IPS-NIHi11 (cell line): ENCODE results near the gene SIRPA.

Experiments used
- DNase-seq: peaks from one replicate; pipeline ENCODE4 v3.0.0; 2012; ENCODE audit warnings: mixed read lengths, low spot score

The SIRPA gene

DNA sequence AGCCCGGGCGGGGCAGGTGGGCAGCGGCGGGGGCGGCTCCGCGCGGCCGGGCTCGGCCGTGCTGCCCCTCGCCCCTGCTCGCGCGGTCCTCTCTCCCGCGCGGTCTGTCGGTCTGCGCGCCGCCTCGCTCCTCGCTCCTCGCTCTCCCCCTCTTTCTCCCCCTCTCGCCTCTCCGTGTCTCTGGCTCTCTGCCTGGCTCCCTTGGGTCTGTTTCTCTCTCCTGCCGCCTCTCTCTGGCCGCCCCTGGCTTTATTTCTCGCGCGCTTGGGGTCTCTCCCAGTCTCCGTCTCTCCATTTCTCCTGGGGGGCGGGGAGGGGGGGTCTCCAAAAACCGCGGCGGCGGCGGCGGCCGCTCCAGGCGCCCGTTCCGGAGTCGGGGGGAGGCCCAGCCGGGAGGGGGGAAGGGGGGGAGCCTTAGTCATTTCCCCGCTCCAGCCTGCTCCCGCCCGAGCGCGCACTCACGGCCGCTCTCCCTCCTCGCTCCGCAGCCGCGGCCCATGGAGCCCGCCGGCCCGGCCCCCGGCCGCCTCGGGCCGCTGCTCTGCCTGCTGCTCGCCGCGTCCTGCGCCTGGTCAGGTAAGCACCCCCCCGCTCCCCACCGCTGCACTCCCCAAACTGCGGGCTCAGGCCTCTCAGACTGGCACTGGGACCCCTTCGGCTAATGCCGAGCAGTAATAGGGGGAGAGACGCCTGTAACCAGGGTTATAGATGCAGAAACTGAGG is at the start of gene SIRPA:
Gene SIRPA, plus strand, starts transcription at position 457 of the 723 bp plus-strand sequence. Its CDS starts 41 bp downstream, at position 498.
- peak; percentile 76 for DNase-seq

DNA sequence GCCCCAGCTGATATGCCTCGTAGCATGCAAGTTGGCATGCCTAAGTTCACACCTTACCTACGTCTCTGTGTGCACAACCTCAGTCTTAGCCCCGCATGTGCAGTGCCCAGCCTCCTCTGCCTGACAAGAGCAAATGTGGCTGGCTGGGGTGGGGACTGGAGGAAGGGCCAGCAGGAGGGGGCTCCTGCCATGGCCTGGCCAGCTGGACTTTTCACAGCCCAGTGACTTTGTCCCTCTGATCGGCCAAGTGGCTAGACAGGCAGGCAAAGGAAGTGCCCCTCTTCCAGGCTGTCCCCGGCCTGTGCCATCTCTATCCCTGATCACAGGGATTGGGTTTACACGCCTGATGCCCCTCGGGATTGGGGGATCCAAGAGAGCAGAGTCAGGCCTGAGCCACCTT is 49.5 kb upstream of the SIRPA start:
- no peak for DNase-seq

DNA sequence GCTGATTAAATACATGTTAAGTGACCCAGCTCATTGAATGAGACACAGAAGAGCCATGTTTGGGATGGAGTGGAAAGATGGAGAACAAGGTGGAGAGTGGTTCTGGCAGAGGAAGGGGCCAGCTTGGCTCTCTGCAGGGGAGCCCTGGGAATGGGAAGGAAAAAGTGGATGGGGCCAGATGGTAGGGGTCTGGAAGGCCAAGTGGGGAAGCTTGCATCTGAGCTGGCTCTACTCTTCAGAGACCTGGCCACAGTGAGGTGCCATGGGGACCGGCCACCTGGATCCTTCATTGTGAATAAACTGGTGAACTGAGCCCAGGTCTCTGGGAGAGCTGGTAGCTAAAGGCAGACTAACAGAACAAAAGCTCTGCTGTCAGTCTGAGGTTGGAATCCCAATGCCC is 48.9 kb upstream of the SIRPA start:
- no peak for DNase-seq

- DNase-seq = no peak
These were observed 48.3 kb upstream of the SIRPA start for GRCh38 chr20:1846876-1847275.

- no peak for DNase-seq
These were observed 47.4 kb upstream of the SIRPA start for GRCh38 chr20:1847780-1848179.

GRCh38 chr20:1848373-1848772 is 46.8 kb upstream of the SIRPA start:
- DNase-seq = no peak

DNA sequence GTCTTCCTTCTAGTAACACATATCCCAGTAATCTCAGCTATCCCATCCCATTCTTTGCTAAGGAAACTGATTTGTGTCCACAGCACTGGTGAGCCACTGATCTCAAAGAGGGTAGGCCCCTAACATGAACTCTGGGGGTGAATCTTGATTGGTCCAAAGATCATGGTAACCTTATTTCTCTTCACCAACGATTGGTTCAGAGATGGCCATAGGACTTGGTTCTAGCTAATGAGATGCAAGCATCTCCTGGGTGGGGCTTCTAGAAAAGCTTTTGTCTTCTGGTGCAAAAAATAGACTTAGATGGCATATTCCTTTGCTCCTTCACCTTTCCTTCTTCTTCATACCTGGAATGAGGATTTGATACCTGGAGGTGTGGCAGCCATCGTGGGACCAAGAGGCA is 43.8 kb upstream of the SIRPA start:
- DNase-seq = no peak

DNA sequence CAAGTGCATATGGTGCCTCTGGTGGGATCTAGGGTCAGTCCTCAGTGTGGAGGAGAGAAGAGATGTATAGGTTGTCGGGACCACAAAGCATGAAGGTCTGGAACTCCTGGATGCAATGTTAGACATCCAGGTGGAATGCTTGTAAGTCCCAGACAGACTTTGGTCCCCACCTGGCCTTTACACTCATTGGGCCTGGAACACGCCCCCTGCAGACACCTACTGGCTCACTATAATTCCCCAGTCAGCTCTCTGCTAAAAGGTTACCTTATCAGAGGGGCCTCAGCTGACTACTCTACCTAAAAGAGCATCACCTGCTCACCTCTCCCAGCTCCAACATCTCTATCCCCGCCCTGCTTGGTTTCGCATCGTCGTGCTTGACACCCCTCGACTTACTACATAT is 41.7 kb upstream of the SIRPA start:
- DNase-seq = no peak

DNA sequence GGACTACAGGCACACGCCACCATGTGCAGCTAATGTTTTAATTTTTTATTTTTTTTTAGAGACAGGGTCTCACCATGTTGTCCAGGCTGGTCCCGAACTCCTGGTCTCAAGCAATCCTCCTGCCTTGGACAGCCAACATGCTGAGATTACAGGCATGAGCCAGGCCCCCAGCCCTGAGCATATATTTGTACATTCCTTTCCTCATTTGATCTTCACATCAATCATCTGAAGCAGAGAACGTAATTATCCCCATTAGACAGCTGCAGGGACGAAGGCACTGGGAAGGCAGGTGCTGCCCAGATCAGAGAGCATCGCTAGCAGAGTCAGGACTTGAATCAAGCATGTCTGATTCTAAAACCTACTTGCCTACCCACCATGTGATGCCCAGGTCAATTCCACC is 41.0 kb upstream of the SIRPA start:
- no peak for DNase-seq

DNA sequence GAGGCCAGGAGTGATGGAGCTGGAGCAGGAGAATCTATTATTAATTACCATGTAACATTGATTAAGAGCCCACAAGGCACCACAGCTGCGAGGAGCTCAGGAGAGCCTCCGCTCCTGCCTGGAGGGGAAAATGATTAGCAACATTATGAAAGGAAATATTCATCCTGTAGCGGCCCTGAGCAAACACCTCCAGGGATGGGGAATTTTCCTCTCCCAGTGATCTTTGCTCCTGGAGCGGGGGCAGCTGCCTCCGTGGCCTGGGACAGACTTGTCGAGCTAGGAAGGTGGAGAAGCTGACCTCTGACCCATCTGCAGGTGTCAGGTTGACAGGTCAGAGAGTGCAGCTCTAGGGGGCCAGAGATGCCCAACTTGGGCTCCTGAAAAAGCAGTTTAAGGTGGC is 40.1 kb upstream of the SIRPA start:
- no peak for DNase-seq

DNA sequence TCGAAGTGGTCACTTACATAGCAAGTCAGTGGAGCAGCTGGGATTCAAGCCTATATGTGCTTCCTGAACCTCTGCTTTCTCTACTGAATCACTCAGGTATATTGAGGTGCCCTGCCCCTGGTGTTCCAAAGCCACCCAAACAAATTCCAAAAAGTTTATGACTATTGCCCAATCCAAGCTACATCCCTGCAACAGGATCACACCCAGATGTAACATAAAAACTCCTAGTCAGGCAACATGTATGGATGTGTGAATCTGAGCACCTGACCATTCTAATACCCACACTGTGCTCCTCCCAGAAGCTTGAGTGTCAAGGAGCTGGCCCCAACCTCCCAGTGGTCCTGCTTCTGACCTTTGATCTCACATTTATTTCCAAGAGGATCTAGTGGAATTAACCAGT is 39.5 kb upstream of the SIRPA start:
- DNase-seq = no peak

- no peak for DNase-seq
These were observed 38.8 kb upstream of the SIRPA start for GRCh38 chr20:1856424-1856823.

DNA sequence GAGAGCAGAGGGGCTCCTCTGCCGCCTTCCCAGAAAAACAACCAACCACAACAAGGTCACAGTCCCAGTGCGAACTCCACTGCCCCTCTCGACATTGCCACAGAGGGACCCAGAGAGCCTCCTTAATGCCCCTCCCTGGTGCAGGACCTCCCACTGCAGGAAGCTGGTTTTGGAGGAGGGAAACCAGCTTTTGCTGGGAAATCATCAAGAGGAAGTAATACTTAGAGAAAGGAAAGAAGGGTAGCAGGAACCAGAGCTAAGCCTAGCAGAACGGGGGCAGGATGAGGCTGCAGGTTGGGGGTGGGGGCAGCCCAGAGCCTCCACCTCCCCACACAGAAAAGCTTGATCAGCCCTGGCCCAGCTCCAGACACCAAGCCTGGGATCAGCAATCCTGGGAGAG is 37.7 kb upstream of the SIRPA start:
- DNase-seq = peak; percentile 43

DNA sequence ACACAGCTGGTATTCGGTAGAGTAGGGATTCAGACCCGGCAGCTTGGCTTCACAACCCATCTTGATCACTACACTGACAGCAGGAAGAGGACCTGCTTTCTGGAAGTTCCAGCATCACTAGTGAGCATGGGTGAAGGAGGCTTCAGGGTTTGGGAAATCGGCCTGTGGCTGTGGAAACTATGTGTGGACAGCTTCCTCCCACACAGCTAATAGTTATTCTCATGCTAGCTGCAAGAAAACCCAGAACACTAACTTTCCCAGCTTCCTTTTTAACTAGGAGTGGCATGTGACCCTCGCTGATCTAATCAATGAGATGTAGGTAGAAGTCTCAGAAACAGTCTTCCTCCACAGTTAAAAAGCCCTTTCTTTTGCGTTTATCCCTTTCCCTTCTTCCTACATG is 36.3 kb upstream of the SIRPA start:
- DNase-seq = no peak

DNA sequence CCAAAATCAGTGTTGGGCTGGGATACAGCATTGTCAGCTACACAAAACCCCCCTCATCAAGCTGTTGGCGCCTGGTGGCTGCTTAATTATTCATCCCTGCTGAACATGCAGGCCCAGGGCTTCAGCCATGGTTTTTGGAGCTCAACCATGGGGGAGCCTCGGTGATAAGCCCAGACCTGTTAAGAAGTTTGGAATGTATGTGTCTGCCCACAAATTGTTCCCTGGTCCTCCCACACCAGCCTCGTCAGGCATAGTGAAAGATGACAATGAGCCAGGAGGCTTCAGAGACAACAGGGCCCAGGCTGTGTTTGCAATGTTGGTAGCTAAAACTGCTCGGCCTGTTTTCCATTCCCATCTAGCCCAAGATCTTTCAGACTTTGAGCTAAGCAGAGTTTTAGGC is 34.8 kb upstream of the SIRPA start:
- DNase-seq = no peak

DNA sequence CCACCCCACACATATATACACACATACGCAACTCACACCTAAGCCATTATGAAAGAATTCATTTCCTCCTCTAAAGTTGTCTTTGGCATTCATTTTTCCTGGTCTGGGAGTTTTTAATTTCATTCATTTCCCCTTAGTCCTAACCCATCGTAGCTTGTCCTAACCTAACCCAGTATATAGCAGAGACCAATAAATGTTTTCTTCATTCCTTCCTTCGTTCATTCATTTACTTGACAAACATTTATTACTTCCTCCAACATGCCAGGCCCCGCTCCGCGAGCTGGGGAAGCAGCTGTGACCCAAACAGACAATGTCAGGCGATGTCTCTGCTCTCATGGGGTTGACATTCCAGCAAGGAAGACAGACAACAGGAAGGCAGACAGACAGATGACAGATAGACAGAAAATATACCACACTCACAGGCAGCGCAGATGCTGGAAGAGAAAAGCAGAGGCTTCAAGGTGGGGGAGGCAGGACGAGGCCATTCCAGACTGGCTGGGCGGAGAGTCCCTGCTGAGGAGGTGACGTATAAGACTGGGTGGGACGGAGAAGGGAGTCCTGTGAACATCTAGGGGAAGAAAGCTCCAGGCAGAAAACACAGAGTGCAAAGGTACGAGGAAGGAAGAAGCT is 33.7 kb upstream of the SIRPA start:
- DNase-seq = no peak

DNA sequence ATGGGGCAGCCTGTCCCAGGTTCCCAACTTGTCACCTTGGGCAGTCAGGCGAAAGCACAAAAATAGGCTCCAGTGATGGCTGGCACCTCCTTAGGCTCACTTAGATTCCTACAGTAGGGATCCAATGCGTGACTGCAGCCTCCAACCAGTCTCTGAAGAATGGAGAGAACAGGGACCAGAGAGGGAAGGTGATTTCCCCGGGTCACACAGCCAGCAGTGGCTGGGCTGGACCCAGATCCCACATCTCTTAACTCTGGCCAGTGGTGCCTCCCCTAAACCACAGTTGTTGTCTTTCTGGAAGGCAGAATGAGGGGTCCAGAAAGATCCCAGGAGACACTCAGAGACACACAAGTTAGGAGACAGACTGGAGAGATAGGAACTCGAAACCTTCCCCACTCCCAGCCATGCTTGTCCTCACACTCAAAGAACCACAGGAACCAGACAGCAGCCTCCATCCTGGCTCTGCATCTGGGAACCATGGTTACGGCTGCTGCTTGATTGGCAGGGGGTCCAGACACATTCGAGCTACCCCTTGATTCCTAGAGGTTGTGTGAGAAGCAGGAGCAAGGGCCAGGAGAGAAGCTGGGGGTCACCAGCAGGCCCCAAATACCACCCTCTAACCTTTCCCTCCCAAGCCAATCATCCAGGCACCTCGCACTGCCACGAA is 33.1 kb upstream of the SIRPA start:
- DNase-seq = no peak

DNA sequence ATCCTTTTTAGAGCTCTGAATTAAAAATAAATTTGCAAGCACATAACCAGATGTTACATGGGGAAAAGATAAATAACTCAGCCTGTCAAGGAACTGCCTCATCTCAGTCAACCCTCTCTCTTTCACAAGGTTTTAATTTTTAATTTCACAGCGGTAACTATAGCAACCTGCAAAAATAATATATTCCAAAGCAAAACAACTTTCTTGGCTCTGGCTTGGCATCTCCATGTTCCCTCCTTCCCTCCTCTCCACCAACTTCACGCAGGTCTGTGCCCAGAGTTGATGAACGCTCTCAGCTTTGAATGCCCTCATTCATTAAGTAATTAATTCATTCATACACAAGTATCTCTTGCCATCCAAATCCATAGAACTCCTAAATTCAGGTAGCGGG is 32.5 kb upstream of the SIRPA start:
- DNase-seq = no peak

GRCh38 chr20:1863296-1863695 is 31.9 kb upstream of the SIRPA start:
- no peak for DNase-seq

DNA sequence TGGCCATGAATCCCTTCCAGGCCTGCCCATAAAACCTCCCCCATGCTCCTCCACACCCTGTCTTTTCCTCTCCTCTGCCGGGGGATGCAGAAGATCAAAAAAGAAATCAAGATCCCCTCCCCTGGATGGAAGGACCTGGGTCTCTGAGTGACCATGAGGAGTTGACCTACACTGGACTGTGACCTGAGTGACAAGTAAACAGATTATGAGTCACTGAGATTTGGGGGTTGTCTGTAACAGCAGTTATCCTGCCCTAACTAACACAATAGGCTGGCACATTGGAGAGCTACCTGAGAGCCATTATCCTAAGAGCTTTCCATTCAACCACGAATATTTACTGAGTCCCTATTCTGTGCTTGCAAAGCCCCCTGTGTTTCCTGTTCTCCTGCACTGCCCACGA is 28.4 kb upstream of the SIRPA start:
- no peak for DNase-seq

GRCh38 chr20:1867495-1868260 is 27.5 kb upstream of the SIRPA start:
- DNase-seq = no peak

DNA sequence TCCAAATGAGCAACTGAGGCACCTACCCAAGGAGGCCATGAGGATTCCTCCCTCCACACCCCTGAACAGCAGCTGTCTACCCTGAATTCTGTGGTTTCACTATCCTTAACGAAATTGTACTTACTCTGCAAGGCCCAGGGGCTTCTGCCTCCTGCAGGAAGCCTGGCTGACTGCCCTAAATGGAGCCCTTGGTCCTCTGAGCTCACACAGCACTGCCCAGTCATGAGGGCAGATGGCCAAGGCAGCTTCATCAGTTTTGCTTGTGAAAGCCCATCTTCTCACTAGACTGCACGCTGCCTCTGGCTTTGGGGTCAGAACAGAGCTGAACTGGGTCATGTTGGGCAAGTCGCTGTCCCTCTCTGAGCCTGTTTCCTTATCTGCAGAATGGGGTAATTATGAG is 26.4 kb upstream of the SIRPA start:
- no peak for DNase-seq

DNA sequence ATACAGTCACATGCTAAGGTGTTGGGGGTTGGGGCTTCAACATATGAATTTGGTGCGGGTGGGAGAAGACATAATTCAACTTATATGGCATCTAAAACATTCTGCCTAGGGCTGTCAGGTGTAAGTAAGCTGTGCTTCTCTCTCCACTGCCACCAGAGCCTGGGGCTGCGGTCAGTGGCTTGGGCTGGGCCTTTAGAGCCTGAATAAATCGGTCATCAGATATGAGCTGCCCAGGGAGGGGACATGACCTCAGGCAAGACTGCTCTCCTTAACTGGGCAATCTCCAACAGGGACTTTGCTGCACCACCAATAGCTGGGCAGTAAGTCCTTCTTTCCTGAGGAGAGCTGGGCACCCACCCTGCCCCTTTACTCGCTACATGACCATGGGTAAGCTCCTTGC is 24.9 kb upstream of the SIRPA start:
- no peak for DNase-seq
